Femur (tissue), 1 donor: ENCODE data around the gene CALN1.

Source experiments
- DNase-seq: peaks from one replicate; pipeline ENCODE4 v3.0.0-alpha.2; 2017

Gene CALN1

GRCh38 chr7:72321637-72322036, 90.5 kb downstream of the CALN1 start:
- DNase-seq, result no peak

GRCh38 chr7:72321081-72321480, 91.1 kb downstream of the CALN1 start:
- DNase-seq, result no peak

- DNase-seq, result no peak
Measured at GRCh38 chr7:72317341-72317740, 94.8 kb downstream of the CALN1 start.

DNA sequence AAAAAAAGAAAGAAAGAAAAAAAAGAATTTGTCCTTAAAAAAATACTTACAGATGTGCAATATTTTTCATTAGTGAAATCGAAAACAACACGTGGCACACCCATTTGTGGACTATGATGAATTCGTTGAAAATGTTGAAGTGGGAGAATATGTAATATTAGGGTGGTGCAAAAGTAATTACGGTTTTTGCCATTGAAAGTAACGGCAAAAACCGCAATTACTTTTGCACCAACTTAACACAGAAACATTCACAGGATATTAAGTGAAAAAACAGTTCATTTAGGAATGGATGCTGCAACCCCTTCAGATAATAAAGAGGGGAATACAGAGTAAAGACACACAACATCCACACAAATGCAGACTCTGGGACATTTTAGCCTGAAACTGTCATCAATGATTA, 96.0 kb downstream of the CALN1 start:
- DNase-seq, result no peak

DNA sequence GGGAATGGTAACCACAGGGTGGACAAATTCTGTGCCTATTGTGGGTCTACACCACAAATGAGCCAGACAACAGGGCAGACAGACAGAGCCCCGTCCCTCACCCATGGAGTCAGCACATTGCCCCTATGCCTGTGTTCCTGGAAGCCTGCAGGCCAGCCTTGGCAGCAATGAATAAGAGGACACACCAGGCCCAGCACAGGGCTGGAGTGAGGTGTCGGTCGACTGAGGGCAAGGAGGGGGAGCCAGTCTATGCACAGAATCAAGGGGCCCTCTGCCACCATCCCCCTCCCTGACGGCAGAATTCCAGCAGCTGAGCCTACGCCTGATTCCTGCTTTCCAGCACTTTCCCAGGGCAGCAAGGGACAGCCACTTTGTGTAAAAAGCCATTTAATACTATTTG, 98.2 kb downstream of the CALN1 start:
- no peak for DNase-seq

- DNase-seq, result no peak
Measured at GRCh38 chr7:72310301-72310700, 101.8 kb downstream of the CALN1 start.

- no peak for DNase-seq
Measured at GRCh38 chr7:72309476-72309875, 102.7 kb downstream of the CALN1 start.

GRCh38 chr7:72308986-72309385, 103.2 kb downstream of the CALN1 start:
- DNase-seq, result no peak

DNA sequence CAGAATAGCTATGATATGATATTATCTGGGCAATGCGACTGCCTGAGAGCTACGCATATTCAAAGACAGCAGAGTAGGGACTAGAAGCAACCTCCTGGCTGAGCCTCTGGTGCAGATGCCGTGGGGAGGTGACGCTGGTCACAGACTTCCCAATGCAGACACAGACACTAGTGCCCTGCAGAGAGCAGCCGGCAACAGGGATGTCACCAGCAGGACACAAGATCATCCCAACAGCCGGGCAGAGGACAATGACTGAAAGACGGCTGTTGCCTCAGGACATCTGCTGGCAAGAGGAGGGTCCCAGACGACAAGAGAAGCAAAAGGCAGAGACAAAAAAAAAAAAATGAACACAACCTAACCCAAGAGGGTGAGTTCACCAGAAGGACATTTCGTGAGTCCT, 104.6 kb downstream of the CALN1 start:
- DNase-seq, result no peak

DNA sequence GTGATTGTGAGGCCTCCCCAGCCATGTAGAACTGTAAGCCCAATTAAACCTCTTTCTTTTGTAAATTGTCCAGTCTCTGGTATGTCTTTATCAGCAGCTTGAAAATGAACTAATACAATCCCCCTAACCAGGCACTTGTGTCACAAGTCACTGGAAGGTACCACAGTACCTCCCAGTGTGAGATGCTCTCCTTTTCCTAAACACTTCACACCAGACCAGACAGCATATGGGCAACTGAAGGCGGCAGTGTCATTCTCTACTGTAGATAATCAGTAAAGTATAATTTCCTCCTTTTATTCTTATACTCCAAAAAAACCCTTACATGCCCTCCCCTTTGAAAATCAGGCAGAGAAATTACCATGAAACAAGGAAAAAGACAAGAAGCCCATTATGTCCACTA, 113.2 kb downstream of the CALN1 start:
- no peak for DNase-seq

- no peak for DNase-seq
Measured at GRCh38 chr7:72298091-72298490, 114.0 kb downstream of the CALN1 start.

DNA sequence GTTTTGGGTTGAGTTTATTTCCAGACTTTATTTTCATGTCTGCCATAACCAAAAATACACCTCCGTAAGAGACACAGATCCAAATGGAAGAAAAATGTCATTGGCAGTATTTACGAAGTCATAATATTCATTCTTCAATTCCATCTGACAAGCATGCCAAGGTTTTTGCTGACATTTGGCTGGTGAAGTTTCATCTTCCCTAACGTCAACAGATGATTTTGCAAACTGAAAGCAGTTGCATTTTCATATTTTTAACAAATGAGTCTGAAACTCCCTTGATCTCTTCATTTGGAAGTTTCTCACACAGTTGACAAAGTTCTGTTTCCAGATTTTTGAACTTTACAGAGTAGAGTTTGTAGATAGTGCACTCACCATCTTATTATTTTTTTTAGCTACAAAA, 114.5 kb downstream of the CALN1 start:
- DNase-seq, result no peak

DNA sequence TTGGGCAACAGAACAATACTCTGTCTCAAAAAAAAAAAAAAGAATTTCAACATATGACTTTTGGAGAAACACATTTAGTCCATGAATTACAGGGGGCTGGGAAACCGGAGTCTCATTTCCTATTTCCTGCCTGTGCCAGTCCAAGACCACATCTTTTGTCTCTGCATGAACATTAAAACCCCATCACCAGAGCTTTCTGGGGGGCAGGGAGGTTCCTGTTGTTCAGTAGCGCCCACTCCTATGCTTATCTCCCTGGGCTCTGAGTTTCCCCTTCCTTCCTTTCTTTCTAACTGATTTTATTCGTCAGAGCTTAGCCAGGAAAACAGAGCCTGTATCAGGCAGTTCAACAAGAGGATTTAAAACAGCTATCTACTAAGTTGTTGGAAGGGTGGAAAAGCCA, 119.3 kb downstream of the CALN1 start:
- DNase-seq, result no peak

- DNase-seq, result no peak
Measured at GRCh38 chr7:72292118-72292517, 120.0 kb downstream of the CALN1 start.

DNA sequence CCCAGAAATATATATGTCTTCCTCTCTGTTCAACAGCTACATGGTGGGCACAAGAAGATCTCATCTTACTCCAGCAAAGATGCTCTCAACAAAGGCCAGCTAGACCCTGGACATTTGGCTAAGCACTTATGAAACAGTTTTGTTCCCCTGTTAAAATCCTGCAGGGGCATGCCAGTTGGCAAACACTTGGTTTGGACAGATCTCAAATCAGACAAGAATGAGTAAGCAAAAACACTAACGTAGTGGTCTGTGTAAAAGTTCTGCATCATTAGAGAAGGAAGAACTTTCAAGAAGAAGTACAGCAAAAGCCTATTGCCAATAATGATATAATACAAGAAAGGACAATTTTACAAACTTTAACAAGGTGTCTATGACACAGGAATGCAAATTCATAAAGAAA, 125.6 kb downstream of the CALN1 start:
- DNase-seq, result no peak

GRCh38 chr7:72283309-72283708, 128.8 kb downstream of the CALN1 start:
- DNase-seq, result no peak

DNA sequence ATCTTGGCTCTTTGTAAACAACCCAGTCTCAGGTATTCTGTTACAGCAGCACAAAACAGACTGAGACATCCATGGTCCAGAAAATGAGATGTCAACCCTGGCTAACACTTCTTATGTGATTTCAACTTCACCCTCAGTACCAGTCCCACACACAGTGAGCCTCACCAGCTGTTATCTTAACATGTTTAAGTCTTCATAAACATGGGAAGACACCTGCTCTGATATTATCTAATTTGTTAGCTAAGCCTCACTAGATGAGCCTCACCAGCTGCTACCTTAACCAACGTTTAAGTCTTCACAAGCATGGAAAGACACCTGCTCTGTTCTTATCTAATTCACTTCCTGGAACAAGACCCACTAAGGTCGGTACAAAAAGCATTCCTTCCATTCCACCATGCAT, 130.8 kb downstream of the CALN1 start:
- DNase-seq, result no peak

DNA sequence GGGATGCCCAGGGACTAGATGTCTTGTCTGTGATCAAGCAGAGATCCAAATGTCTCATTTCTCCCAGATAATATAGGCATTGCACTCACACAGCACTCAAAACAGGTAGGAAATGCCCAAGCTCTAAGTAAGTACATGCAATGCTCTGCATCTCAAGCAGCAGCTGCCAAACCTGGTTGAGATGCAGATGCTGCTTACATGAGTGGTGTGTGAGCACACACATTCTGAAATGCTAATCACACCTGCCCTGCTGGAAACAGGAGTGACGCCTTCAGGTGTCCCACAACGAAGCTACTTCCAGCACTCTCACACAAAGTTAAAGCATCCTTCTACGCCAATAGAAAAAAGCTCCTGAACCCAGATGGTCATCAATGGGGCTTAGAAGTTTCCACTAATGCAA, 132.9 kb downstream of the CALN1 start:
- no peak for DNase-seq

DNA sequence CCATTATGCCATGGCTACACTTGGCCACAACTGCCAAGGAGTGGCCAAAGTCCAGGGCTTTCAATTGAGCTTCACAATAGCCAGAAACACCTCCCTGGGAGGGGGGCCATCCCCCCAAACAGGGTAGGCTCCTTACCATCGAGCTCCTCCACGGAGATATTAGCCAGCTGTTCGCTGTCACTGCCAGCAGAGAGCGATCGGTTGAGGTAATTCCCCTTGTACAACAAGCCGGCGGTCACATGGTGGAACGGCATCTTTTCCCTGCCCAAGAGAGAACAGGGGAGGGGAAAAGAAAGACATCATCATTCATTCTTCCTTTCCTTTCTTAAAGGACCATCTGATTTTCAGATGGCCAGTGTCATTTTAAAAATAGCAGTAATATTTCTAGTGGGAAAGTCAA, 133.6 kb downstream of the CALN1 start:
- DNase-seq, result no peak

DNA sequence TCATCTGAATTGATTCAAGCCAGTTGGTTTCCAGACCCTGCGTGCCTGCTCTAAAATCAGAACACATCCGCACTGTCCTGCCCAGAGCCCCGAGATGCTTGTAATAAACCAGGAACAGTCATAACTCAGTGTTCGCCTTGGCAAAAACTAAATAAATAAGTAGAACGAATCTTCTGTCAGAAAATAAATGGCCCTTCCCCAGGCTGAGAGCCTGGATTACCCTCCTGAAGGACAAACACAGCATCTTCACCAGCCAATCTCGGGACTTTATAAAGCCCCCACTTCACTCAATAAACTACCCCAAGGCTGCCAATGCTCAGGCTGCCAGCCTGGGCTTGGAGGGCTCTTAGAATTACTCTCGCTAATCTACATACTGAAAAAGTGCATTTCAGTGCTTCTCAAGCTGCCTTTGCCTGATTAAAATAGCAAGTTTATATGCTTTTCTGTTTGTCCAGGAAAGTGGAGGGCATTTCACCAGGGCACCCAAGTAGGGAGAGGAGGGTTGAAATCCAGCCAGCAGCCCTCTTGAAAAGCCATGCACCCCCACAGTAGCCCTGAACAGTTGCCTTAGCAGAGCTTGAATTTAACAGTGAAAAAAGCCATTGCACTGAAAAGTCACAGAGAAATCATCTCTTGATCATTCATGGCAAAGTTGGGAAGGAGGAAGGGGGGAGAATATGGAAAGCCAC, 136.6 kb downstream of the CALN1 start:
- no peak for DNase-seq

GRCh38 chr7:72272479-72272878, 139.7 kb downstream of the CALN1 start:
- DNase-seq, result no peak

DNA sequence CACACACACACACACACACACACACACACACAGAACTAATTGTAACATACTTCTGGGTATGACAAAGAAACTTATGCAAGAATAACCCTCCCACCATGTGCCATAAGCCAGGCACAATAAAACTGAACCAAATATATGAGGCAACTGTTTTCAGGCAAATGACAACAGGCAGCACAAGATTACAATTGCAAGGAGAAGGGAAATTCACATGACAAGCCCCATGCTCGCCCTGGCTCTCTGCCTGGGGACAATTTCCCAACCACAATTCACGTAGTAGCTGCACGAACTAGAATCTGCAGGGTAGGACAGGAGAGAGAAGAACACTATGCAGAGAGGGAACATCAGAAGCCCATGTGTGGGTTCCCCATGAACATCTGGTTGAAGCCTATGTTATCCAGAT, 143.3 kb downstream of the CALN1 start:
- no peak for DNase-seq

GRCh38 chr7:72268090-72268489, 144.0 kb downstream of the CALN1 start:
- DNase-seq, result no peak

DNA sequence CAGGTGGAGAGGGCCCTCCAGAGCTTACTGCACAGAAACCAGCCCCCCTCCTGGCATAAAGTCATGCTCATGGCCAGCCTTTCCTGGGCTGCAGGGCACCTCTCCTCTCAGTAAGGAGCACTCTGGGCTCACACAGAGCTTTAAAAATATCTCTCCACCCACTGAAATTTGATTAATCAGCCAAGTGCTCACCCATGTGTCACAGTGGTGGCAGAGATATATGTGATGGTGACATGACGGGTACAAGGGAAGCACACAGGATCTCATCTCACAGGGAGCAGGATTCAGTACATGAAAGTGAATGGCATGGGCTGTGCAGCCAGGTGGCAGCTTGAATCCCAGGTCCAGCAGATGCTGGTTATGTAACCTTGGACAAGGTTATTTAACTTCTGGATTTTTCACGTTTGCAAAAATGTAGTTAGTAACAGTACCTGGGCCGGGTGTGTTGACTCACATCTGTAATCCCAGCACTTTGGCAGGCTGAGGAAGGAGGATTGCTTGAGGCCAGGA, 144.8 kb downstream of the CALN1 start:
- DNase-seq, result no peak

- DNase-seq, result no peak
Measured at GRCh38 chr7:72266771-72267170, 145.4 kb downstream of the CALN1 start.
